ENCODE data around the gene WNT9B.
"Not testable (repeated sequence)": the region's sequence is repeated elsewhere in the genome, so short reads cannot be mapped to it uniquely, and the experiment has no call there.

Gene WNT9B

DNA sequence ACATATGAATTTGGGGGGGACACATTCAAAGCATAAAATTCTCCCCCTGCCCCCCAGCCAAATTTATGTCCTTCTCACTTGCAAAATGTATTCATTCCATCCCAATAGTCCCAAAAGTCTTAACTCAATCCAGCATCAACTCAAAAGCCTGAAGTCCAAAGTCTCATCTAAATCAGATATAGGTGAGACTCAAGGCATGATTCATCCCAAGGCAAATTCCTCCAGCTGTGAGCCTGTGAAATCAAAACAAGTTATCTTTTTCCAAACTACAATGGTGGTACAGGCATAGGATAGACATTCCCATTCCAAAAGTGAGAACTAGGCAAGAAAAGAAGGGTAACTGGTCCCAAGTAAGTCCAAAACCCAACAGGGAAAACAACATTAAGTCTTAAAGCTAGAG is 65.7 kb downstream of the WNT9B start:
- DNase-seq = no peak

DNA sequence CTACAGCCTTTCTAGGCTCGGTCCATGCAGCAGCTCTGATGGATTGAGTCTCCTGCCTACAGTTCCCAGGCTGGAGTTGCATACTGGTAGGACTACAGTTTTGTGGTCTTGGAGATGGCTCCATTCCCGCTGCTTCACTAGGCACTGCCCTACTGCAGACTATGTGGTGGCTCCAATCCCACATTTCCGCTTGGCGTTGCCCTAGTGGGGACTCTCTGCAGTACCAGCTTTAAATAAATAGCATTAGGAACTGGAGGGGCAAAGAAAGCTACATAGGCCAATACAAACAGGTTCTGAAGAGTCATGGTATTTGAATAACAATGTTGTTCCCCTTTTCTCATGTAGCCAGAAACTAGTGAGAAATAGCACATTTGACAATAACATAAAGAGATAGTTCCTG is 66.1 kb downstream of the WNT9B start:
- no peak for DNase-seq

DNA sequence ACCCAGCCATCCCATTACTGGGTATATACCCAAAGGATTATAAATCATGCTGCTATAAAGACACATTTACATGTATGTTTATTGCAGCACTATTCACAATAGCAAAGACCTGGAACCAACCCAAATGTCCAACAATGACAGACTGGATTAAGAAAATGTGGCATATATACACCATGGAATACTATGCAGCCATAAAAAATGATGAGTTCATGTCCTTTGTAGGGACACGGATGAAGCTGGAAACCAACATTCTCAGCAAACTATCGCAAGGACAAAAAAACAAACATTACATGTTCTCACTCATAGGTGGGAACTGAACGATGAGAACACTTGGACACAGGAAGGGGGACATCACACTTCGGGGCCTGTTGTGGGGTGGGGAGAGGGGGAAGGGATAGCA is 70.6 kb downstream of the WNT9B start:
- not testable (repeated sequence) for DNase-seq

DNA sequence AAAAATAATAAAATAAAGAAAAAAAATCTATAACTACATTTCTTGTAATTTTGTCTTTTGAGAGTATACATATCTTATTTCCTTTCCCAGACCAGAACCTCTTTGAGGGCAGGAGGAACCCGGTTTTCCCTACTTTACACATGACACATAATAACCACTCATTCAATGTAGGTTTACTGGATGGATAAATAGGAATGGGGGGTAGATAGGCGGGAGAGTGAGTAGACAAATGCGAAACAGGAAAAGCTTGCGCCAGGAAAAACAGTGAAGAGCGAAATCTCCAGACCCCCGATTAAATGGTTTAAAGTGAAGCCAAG is 71.1 kb downstream of the WNT9B start:
- DNase-seq = no peak

DNA sequence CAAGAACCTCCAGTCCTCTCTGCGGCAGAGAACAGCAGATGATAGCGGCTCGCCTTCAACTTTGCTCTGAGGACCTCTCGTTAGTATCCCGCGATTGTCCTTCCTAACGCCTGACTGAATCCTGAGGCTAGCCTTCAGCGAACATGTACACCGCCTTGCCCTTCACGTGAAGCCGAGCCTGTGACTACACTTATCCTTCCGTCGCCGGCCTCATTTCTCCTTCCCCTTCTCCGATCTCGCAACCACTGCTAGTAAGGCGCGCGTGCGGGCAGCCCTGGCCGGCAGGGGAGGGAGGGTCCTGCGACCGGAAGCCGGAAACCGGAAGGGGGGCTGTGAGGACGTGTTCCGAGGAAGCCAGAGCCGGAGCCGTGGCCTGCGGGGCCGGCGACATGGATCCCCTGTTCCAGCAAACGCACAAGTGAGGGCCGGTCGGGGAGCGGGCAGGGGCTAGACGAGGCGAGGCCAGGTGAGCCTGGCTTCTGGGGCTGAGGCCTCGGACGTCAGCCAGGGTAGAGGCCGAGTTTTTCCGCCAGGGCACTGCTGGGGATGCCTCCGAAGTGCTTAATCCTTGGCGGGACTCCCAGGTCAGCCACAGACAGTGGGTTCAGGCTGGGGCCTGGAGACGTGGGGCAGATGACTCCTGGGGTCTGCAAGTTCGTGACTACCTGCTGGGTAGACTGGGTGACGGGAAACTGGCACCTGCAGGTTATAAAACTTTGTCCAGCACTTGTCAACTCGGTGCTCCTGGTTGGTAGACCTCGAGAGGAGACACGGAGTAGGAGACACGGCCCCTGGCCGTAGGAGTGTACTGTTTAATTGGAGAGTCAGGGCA is 71.6 kb downstream of the WNT9B start, which contains the start of gene GOSR2:
Gene GOSR2, plus strand, starts transcription at position 357 of the 832 bp plus-strand sequence. Its CDS starts 33 bp downstream, at position 390.
- peak; percentile 91 for DNase-seq

DNA sequence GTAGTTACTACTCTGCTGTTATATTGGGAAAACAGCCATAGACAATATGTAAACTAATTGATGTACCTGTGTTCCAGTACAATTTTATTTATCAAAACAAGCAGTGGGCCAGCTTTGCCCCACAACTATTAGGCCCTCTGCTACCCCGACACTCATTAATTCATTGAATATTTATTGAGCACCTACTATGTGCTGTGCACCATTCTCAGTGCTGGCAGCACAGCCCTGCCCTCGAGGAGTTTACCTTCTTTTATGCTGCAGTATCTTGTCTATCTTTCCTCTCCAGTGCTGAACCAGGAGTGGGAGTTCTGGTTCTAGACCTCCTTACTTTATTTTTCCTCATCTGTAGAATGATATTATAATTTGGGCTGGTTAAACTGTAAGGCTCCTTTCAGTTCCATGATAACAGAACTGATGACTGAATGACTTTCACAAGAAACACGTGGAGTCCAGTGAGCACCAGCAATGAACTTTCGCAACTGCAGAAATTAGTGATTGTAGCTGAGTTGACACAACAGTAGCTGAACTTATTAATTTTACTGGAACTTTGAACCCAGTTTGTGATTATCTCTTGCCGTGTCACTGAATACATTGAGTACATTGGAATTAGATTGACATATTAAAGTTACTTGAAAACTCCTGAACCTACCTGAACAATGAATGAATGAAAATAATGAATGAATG is 73.9 kb downstream of the WNT9B start:
- no peak for DNase-seq

DNA sequence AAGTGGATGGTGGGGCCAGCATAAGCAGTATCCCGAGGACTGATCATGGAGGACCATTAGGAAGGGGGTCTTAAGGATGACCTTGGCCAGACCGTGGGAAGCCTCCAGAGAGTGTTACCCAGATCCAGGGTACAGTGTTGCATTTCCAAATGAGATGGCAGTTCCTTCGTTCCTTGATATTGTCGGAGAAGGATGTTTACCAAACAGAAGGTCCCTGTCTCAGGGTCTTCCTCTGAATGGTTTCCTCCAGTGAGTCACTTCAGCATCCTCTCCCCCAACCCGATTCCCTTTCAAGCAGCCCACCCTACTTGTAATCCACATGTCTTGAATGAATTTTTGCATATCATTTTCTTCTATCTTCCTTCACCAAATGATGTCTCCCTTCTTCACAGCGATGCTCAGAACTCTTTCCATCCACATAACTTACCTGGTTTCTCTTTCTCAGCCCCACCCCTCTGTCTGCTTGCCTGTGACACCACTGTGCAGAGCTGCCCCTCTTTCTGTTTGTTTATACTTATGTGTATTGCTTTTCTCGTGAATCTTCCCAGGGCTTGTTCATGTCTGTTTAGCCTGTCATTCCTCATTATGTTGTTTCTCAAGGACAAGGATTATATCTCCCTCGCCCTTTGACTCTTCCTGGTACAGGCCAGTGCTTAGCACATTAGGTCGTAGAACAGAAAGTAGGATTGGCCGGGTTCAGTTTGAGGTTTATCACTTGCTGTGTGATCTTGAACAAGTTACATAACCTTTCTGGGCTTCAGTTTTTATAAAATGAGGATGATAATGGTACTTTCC is 77.3 kb downstream of the WNT9B start:
- no peak for DNase-seq

DNA sequence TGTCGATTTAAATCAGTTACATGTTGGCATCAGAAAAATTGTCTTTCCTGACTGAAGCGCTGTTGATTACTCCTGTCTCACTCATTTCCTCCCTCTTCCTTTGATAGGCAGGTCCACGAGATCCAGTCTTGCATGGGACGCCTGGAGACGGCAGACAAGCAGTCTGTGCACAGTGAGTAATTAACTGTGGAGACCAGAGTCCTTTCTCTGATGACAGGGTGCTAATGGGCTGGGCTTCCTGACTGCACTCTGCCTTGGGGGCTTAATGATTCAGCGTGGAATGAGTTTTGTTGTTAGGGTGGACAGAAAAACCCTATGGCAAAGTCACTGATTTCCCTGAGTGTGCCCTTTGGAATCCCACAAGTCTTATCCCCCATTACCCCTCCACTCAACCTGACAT is 78.0 kb downstream of the WNT9B start:
- no peak for DNase-seq

DNA sequence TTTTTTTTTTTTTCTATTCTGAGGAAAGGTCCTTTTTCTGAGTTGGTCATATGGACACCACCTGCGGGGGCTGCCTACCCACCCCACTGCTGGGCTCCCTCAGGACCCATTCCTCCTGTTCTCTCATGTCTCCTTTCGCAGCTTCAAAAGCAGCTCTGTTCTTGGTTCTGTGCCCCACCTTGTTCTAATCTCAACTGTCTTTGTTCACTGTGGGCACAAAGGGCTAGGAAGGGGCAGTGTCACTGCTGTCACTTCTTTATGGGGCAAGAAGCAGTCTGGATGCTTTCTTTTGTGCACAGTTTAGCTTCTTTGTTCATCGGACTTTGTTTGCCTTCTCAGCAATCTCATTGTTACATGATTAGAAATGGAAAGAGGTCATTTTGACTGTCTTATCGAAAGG is 78.7 kb downstream of the WNT9B start:
- DNase-seq = no peak

DNA sequence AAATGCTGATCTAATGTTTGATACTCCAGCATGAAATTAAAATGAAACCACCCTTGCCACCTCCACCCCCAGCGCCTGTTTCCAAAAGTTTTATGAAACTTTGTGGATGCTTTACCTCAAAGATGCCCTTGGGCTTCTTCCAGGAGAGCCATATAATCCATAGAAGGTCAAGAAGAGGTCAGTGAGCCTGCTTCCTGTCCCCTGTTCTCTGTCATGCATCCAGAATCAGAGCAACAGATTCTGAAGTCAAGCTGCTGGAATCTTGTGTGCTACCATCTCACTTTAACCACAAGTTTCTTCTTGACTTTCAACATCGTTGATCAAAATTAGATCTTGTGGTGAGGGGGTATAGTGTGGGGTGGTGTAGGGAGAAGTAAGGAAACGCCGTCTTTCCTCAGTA is 80.2 kb downstream of the WNT9B start:
- DNase-seq = no peak

DNA sequence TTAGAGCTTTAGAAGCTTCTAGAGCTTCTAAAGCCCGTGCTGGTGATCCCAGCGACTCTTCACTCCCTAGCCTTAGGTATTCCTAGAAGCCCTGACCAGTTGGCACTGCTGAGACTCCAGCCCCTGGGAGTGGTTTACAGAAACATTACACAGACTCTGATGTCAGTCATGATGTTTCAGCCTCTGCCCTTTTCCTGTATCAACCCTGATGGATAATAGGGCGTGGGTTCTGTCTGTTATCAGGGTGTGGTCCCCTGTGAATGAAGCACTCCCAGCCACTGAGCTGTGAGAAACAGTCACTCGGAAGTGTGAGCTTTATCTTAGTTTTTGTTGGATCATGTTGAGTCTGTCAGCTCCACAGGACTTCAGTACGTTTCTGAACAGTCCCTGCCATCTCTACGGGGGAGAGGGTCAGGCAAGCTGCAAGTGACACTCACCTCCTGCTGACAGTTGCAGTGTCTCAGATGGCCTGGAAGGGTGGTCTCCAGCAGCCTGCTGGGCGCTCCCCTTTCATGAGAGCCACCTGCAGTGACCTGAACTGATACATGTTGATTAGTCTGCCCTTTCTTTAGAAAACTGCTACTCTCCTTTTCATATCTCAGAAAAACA is 84.4 kb downstream of the WNT9B start:
- DNase-seq = no peak
